ENCODE results near the gene NRF1. TPM values are rescaled to one million over a fixed set of nuclear protein-coding genes. Genes with fewer than 3 reads are reported as not detected.

The NRF1 gene
- polyA plus RNA-seq, 2 of the 4 experiments (the other 2 are of a cell fraction), result 11.2 to 18.5 TPM

DNA sequence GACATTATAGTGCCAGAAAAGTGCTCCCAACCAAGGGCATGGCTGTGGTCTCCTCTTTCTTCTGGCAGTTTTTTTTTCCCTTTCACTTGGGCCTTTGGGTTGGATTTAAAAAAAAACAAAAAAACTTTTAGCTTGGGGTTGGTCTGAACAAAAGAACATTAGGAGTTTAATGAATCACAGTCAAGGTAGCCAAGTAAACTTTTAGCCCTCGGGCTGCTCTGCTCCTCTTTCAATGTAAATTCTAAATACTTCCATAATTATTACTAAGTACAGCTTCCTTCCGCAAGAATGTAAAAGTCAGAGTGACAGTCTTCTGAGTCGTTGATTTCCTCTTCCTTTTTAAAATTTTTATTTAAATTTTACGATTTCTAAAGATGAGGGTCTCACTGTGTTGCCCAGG, 79.2 kb downstream of the NRF1 start:
- Histone ChIP-seq H3K27ac (no peak overlapping the region), H3K4me1 (peaks cover 5% of the 10 kb centered on the region; the same call in 1 of the 3 replicates), H3K4me2 (no peak overlapping the region), H3K4me3 (no peak overlapping the region), H3K9me3 (no peaks in the 10 kb centered on the region)
- no peak for ATAC-seq
- POLR2A ChIA-PET, result no interaction called here
- DNase-seq (ENCODE audit: low read depth in 1 of 2, low spot score in 1 of 2), result no peak
- FAIRE-seq, result no peak
- CTCF ChIA-PET, result interaction anchor here (0.5 to 1.8 kb wide), 2 partner anchors 77 to 134 kb away, joined by 5 read pairs; no protein-coding TSS in a partner anchor
- WGBS (ENCODE audit: missing lambda C conversion rate), result 66% methylated on average over 4 of the region's 4 CpGs
- TF ChIP-seq HOXA7 (CRISPR knock-in tag; IDR thresholded peaks at IDR 0.05), result no peak
- no peak for TF ChIP-seq NPAS2 (CRISPR knock-in tag; IDR thresholded peaks at IDR 0.05; ENCODE audit: borderline replicate concordance)
- TF ChIP-seq, protein P1, sequence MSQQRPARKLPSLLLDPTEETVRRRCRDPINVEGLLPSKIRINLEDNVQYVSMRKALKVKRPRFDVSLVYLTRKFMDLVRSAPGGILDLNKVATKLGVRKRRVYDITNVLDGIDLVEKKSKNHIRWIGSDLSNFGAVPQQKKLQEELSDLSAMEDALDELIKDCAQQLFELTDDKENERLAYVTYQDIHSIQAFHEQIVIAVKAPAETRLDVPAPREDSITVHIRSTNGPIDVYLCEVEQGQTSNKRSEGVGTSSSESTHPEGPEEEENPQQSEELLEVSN (IDR thresholded peaks at IDR 0.05; ENCODE audit: borderline replicate concordance, low read depth), result no peak
- no peak for TF ChIP-seq PHF8 (IDR thresholded peaks at IDR 0.05; ENCODE audit: borderline replicate concordance, low read depth)
- no peak for TF ChIP-seq ZSCAN20 (CRISPR knock-in tag; IDR thresholded peaks at IDR 0.05)
- TF ChIP-seq, protein P2, sequence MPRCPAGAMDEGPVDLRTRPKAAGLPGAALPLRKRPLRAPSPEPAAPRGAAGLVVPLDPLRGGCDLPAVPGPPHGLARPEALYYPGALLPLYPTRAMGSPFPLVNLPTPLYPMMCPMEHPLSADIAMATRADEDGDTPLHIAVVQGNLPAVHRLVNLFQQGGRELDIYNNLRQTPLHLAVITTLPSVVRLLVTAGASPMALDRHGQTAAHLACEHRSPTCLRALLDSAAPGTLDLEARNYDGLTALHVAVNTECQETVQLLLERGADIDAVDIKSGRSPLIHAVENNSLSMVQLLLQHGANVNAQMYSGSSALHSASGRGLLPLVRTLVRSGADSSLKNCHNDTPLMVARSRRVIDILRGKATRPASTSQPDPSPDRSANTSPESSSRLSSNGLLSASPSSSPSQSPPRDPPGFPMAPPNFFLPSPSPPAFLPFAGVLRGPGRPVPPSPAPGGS (IDR thresholded peaks at IDR 0.05), result no peak
- TF ChIP-seq CHD2 (IDR thresholded peaks at IDR 0.05; ENCODE audit: low read length, partially characterized antibody), result no peak
- no peak for TF ChIP-seq TP53 (CRISPR knock-in tag; IDR thresholded peaks at IDR 0.05)
- TF ChIP-seq EHMT2 (IDR thresholded peaks at IDR 0.05; ENCODE audit: low read depth), result no peak
- TF ChIP-seq ZNF302 (CRISPR knock-in tag; IDR thresholded peaks at IDR 0.05), result no peak
- no peak for TF ChIP-seq GATA3 (IDR thresholded peaks at IDR 0.05; ENCODE audit: borderline replicate concordance)
- no peak for TF ChIP-seq KDM1A (IDR thresholded peaks at IDR 0.05; ENCODE audit: low read depth)
- TF ChIP-seq ESRRA (IDR thresholded peaks at IDR 0.05; ENCODE audit: borderline replicate concordance, low read length), result no peak
- TF ChIP-seq, protein P3, sequence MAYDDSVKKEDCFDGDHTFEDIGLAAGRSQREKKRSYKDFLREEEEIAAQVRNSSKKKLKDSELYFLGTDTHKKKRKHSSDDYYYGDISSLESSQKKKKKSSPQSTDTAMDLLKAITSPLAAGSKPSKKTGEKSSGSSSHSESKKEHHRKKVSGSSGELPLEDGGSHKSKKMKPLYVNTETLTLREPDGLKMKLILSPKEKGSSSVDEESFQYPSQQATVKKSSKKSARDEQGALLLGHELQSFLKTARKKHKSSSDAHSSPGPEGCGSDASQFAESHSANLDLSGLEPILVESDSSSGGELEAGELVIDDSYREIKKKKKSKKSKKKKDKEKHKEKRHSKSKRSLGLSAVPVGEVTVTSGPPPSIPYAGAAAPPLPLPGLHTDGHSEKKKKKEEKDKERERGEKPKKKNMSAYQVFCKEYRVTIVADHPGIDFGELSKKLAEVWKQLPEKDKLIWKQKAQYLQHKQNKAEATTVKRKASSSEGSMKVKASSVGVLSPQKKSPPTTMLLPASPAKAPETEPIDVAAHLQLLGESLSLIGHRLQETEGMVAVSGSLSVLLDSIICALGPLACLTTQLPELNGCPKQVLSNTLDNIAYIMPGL (CRISPR knock-in tag; IDR thresholded peaks at IDR 0.05; ENCODE audit: borderline replicate concordance), result no peak
- TF ChIP-seq SMC3 (IDR thresholded peaks at IDR 0.05), result no peak
- no peak for TF ChIP-seq RNF2 (IDR thresholded peaks at IDR 0.05; ENCODE audit: borderline replicate concordance, low read depth)
- TF ChIP-seq, protein P4, sequence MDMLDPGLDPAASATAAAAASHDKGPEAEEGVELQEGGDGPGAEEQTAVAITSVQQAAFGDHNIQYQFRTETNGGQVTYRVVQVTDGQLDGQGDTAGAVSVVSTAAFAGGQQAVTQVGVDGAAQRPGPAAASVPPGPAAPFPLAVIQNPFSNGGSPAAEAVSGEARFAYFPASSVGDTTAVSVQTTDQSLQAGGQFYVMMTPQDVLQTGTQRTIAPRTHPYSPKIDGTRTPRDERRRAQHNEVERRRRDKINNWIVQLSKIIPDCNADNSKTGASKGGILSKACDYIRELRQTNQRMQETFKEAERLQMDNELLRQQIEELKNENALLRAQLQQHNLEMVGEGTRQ (IDR thresholded peaks at IDR 0.05), result no peak
- no peak for TF ChIP-seq CBX2 (IDR thresholded peaks at IDR 0.05; ENCODE audit: borderline replicate concordance, low read depth)
- TF ChIP-seq RAD21 (conservative IDR thresholded peaks at IDR 0.05 in 1 of 2, IDR thresholded peaks at IDR 0.05 in 1 of 2), result no peak
- TF ChIP-seq, protein P5, sequence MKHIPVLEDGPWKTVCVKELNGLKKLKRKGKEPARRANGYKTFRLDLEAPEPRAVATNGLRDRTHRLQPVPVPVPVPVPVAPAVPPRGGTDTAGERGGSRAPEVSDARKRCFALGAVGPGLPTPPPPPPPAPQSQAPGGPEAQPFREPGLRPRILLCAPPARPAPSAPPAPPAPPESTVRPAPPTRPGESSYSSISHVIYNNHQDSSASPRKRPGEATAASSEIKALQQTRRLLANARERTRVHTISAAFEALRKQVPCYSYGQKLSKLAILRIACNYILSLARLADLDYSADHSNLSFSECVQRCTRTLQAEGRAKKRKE (CRISPR knock-in tag; IDR thresholded peaks at IDR 0.05; ENCODE audit: low read depth), result no peak

Measured in A549 (cell line).